Upper lobe of right lung (tissue), 1 donor: Measurements from ENCODE around the gene RRP8. TPM values are rescaled to one million over a fixed set of nuclear protein-coding genes. Genes with fewer than 3 reads are reported as not detected.

ENCODE experiments used
- ATAC-seq: fragments of 200-7000 bp; cut with Tn5 transposase; one replicate; pipeline ENCODE4 v1.9.1; 2020; ENCODE audit warnings: mild to moderate bottlenecking, moderate library complexity
- DNase-seq: peaks from one replicate; pipeline ENCODE4 v3.0.0-alpha.2; 2020
- H3K27ac ChIP-seq: fragments of 200-600 bp; one replicate; pipeline ENCODE4 v1.8.0; 2022
- H3K27me3 ChIP-seq: fragments of 200-600 bp; one replicate; pipeline ENCODE4 v1.8.0; 2022; ENCODE audit warnings: mild to moderate bottlenecking
- H3K36me3 ChIP-seq: fragments of 200-600 bp; one replicate; pipeline ENCODE4 v1.8.0; 2022
- H3K4me1 ChIP-seq: fragments of 200-600 bp; one replicate; pipeline ENCODE4 v1.8.0; 2022
- H3K4me3 ChIP-seq: fragments of 200-600 bp; one replicate; pipeline ENCODE4 v1.8.0; 2022; ENCODE audit warnings: mild to moderate bottlenecking
- H3K9me3 ChIP-seq: fragments of 200-600 bp; one replicate; pipeline ENCODE4 v1.8.0; 2022
- intact Hi-C: fragments of 100-400 bp; cut with DNase I; formaldehyde crosslinking; loops from one replicate; pipeline ENCODE4 v1.11.0; 2022
- total RNA-seq: library from RNA; stranded (reverse); fragmentation: NEBNext Ultra II Directional; extraction: Animal tissue kit (Norgen Biotek cat#: 25700); gene quantifications from one replicate; pipeline ENCODE4 v1.2.1, GENCODE V29; 2021
- TF ChIP-seq, protein P1 (sequence below): fragments of 200-600 bp; IDR thresholded peaks from one replicate; pipeline ENCODE4 v1.8.0; 2022; ENCODE audit warnings: antibody characterized with exemption
- donor health status: DM: no; HTN: yes; CAD: no; lungs with severe emphysema.

Gene RRP8
- total RNA-seq, 1 donor from 2014 or later = 17.9 TPM

DNA sequence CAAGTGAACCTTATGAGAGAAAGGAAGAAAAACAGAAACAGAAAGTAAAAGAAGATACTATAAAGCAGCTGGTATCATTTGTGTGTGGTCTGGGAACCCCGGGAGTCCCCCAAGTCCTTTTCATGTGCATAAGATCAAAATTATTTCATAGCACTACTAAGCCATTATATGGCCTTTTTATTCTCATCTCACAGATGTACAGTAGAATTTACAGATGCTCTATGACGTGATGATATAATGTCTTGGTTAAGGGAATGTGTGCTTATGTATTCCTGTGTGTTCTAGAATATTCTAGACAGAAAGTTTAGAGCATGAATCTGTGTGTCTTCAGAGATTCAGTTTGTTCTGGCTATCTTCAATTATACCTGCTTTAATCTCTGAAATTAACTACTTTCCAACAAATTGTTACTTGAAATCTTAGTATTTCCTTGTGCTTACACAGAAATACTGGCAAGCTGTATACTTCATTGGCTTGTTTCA lies 24.4 kb upstream of the RRP8 start:
- DNase-seq = no peak
- TF ChIP-seq, protein P1, sequence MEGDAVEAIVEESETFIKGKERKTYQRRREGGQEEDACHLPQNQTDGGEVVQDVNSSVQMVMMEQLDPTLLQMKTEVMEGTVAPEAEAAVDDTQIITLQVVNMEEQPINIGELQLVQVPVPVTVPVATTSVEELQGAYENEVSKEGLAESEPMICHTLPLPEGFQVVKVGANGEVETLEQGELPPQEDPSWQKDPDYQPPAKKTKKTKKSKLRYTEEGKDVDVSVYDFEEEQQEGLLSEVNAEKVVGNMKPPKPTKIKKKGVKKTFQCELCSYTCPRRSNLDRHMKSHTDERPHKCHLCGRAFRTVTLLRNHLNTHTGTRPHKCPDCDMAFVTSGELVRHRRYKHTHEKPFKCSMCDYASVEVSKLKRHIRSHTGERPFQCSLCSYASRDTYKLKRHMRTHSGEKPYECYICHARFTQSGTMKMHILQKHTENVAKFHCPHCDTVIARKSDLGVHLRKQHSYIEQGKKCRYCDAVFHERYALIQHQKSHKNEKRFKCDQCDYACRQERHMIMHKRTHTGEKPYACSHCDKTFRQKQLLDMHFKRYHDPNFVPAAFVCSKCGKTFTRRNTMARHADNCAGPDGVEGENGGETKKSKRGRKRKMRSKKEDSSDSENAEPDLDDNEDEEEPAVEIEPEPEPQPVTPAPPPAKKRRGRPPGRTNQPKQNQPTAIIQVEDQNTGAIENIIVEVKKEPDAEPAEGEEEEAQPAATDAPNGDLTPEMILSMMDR = no peak
- Histone ChIP-seq H3K27me3 (no peaks in the 10 kb centered on the region), H3K27ac (no peak overlapping the region), H3K36me3 (peaks cover 7% of the 10 kb centered on the region), H3K9me3 (no peaks in the 10 kb centered on the region), H3K4me1 (no peaks in the 10 kb centered on the region), H3K4me3 (no peak overlapping the region)
- intact Hi-C loops = no loop called here
- no peak for ATAC-seq

DNA sequence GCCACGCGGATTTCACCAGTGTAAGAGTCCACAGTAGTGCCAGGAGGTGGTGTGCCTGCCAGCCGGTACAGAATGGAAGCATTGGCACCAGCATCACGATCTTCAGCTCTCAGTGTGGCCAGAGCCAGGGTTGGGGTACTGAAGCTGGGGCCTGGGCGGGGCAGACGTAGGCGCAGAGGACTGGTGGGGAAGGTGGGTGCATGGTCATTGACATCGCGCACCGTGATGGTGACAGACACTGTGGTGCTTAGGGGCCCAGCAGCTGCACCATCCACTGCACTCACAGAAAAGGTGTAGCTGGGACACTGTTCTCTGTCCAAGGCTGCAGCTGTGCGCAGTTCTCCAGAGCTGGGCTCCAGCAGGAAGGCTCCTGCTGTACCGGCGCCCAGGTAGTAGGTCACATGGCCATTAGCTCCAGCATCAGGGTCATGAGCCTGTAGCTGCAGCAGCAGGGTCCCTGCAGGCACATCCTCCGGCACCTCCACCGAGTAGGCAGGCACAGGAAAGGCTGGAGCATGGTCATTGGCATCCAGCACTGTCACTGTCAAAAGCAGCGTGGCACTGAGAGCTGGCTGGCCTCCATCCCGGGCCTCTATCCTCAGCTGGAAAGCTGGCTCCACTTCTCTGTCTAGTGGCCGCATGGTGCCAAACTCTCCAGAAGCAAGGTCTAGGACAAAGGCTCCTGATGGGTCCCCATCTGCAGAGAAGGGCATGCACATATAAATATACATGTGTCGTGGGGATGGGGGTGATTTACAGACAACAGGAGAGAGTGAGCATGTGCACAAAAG lies 23.8 kb upstream of the RRP8 start:
- intact Hi-C loops = no loop called here
- H3K36me3 ChIP-seq = peaks cover under 1% of the 10 kb centered on the region
- no peak for ATAC-seq

DNA sequence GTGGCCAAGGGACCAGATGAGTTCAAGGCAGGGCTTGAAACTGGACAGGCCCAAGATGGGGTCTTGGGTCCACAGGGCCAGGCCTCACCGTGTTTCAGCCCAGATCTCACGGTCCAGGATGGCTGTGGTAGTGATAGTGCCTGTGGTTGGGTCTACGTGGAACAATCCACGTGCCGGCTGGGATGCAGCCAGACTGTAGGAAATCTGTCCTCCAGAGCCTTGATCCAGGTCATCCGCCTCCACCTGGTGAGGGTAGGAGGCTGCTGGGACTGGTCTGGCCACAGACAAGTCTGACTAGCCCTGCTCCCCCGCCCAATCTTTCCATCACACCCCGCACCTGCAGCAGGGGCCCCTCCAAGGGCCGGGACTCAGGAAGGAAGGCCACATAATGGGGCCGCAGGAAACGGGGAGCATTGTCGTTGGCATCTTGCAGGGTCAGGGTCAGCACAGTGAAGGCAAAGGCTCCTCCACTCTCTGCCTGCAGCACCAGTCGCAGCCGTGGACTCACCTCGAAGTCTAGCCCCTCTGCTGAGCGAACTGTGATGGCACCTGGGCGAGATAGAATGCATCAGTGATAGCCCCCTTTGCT lies 22.5 kb upstream of the RRP8 start:
- intact Hi-C loops = no loop called here
- no peaks in the 10 kb centered on the region for H3K36me3 ChIP-seq
- no peak overlapping the region for H3K27ac ChIP-seq
- TF ChIP-seq, protein P1 = no peak
- no peaks in the 10 kb centered on the region for H3K27me3 ChIP-seq
- no peak overlapping the region for H3K4me3 ChIP-seq
- DNase-seq (no peak), ATAC-seq (no peak)
- H3K9me3 ChIP-seq = no peaks in the 10 kb centered on the region
- no peaks in the 10 kb centered on the region for H3K4me1 ChIP-seq

More for the DNA sequence above, 23.8 kb upstream of the RRP8 start:
- Histone ChIP-seq H3K4me1 (no peaks in the 10 kb centered on the region), H3K27ac (no peak overlapping the region), H3K9me3 (no peaks in the 10 kb centered on the region), H3K27me3 (no peaks in the 10 kb centered on the region), H3K4me3 (no peak overlapping the region)
- TF ChIP-seq, protein P1 = no peak
- no peak for DNase-seq

DNA sequence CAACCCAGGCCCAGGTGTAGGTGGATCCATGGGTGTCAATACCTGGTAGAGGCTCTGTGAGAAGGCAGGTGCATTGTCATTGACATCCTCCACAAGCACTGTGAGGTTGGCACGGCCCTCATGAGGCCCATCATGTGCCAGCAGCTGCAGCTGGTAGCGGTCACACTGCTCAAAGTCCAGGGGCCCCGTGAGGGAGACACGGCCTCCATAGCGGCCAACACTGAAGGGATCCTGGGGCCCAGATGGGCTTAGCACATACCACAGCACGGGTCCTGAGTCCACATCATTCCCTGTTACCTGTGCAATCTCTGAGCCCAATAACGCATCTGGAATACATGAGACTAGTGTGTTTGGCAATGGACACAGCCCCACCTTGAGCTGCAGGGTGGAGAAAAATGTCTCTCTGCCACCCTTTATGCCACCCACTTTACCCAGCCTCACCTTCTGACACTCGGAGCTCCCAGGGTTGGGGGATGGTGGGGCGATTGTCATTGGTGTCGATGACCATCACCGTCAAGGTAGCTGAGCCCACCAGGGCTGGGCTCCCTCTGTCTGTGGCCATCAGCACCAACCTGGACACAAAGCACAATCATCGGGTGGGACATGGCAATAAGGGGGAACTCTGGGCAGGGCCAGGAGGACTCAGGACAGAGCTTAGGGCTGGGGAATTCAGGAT lies 21.9 kb upstream of the RRP8 start:
- TF ChIP-seq, protein P1 = no peak
- Histone ChIP-seq H3K27me3 (no peaks in the 10 kb centered on the region), H3K36me3 (no peaks in the 10 kb centered on the region), H3K9me3 (no peaks in the 10 kb centered on the region), H3K4me3 (no peak overlapping the region), H3K27ac (no peak overlapping the region), H3K4me1 (no peaks in the 10 kb centered on the region)
- DNase-seq (no peak), ATAC-seq (no peak)
- intact Hi-C loops = no loop called here

DNA sequence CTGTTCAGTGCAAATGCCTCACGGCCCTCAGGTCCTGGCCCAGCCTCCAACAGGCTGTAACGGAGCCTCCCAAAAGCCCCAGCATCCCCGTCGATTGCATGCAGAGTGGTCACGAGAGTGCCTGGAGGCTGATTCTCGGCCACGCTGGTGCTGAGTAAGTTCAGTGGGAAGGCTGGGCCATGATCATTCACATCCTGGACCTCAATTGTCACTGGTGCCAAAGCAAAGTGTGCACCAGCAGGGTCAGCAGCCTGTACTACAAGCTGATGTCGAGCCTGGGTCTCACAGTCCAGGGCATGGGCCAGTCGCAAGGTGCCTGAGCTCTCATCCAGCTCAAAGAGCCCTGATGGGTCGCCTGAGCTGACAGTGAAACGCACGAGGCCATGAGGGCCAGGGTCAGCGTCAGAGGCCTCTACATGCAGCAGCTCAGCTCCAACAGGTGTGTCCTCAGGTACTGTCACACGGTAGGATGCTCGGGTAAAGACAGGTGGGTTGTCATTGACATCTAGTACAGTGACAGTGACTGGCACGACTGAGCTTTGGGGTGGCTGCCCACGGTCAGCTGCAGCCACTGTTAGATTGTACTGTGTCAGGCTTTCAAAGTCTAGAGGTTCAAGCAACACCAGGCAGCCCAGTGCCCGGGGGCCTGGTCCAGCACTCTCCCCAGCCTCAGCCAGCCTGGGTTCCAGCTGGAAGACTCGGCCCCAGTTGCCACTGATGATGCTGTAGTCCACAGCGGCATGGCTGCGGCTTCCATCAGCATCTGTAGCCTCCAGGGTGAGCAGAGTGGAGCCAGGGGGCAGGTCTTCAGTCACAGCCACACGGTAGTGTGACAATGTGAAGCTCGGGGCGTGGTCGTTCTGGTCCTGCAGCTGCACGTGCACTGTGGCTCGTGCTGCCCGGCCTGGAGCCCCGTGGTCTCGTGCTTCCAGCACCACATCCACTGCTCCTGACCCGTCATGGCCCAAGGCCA lies 20.3 kb upstream of the RRP8 start:
- no peaks in the 10 kb centered on the region for H3K9me3 ChIP-seq
- intact Hi-C loops = no loop called here
- H3K36me3 ChIP-seq = no peaks in the 10 kb centered on the region
- DNase-seq (no peak), ATAC-seq (no peak)
- no peaks in the 10 kb centered on the region for H3K27me3 ChIP-seq
- no peak overlapping the region for H3K27ac ChIP-seq
- TF ChIP-seq, protein P1 = no peak
- H3K4me3 ChIP-seq = no peak overlapping the region
- H3K4me1 ChIP-seq = no peaks in the 10 kb centered on the region
